Mesenchymal stem cell (in vitro differentiated cells and primary cell): ENCODE data around the gene SLC35B4.

Source experiments
- DNase-seq: peaks from one replicate; pipeline ENCODE4 v3.0.0-alpha.2; 2013
- H2AFZ ChIP-seq: one replicate; pipeline ENCODE4 v1.6.1; 2013; ENCODE audit warnings: low read depth, mild to moderate bottlenecking, control low read depth, inconsistent platforms, low read length, moderate library complexity
- H2AK5ac ChIP-seq: 2 replicates; pipeline ENCODE4 v1.6.1; 2013; ENCODE audit warnings: low read length, moderate library complexity, mild to moderate bottlenecking, inconsistent platforms; ENCODE audit not compliant: severe bottlenecking
- H2BK120ac ChIP-seq: one replicate; pipeline ENCODE4 v1.6.1; 2013; ENCODE audit warnings: low read depth, mild to moderate bottlenecking, inconsistent platforms, low read length, moderate library complexity
- H2BK12ac ChIP-seq, 2 experiments: one replicate each; pipeline ENCODE4 v1.6.1; 2013; ENCODE audit warnings: inconsistent platforms in 2 of 2, low read length in 2 of 2, mild to moderate bottlenecking in 2 of 2, moderate library complexity in 2 of 2, control low read depth in 1 of 2
- H2BK15ac ChIP-seq: one replicate; pipeline ENCODE4 v1.6.1; 2013; ENCODE audit warnings: mild to moderate bottlenecking, low read depth, inconsistent platforms; ENCODE audit not compliant: poor library complexity, severe bottlenecking
- H2BK5ac ChIP-seq: 2 replicates; pipeline ENCODE4 v1.6.1; 2013; ENCODE audit warnings: low read depth, mild to moderate bottlenecking, low read length, control low read depth, inconsistent platforms; ENCODE audit not compliant: poor library complexity, severe bottlenecking
- H3K14ac ChIP-seq, 2 experiments: one replicate each; pipeline ENCODE4 v1.6.1; 2013; ENCODE audit warnings: inconsistent platforms in 2 of 2, low read length in 2 of 2, control low read depth in 1 of 2, mild to moderate bottlenecking in 1 of 2, moderate library complexity in 1 of 2
- H3K18ac ChIP-seq, 2 experiments: one replicate each; pipeline ENCODE4 v1.6.1; 2013; ENCODE audit warnings: inconsistent platforms in 2 of 2, low read length in 2 of 2, control low read depth in 1 of 2, low read depth in 1 of 2, mild to moderate bottlenecking in 1 of 2
- H3K23ac ChIP-seq, 2 experiments: one replicate each; pipeline ENCODE4 v1.6.1; 2013; ENCODE audit warnings: inconsistent platforms in 2 of 2, low read length in 2 of 2, mild to moderate bottlenecking in 2 of 2, moderate library complexity in 2 of 2, control low read depth in 1 of 2
- H3K27ac ChIP-seq: 2 replicates; pipeline ENCODE4 v1.5.1; 2013; ENCODE audit warnings: mild to moderate bottlenecking, moderate library complexity, low read length, control low read depth, inconsistent platforms; ENCODE audit not compliant: poor library complexity, severe bottlenecking
- H3K27me3 ChIP-seq, 2 experiments: 2 replicates each; pipeline versions ENCODE4 v1.6.1 to v1.7.0; 2013; ENCODE audit warnings: low read length in 2 of 2, mild to moderate bottlenecking in 2 of 2, moderate library complexity in 2 of 2, control low read depth in 1 of 2, inconsistent platforms in 1 of 2; ENCODE audit not compliant: control insufficient read depth in 1 of 2, insufficient read depth in 1 of 2
- H3K36me3 ChIP-seq, 2 experiments: 2 replicates each; pipeline versions ENCODE4 v1.6.1 to v1.7.0; 2013; ENCODE audit warnings: low read length in 2 of 2, control low read depth in 1 of 2, inconsistent platforms in 1 of 2, low read depth in 1 of 2, mild to moderate bottlenecking in 1 of 2; ENCODE audit not compliant: insufficient read depth in 2 of 2, control insufficient read depth in 1 of 2
- H3K4ac ChIP-seq, 2 experiments: one replicate each; pipeline ENCODE4 v1.6.1; 2013; ENCODE audit warnings: inconsistent platforms in 2 of 2, low read length in 2 of 2, mild to moderate bottlenecking in 2 of 2, moderate library complexity in 2 of 2, control low read depth in 1 of 2, low read depth in 1 of 2
- H3K4me1 ChIP-seq: 2 replicates; pipeline ENCODE4 v1.6.1; 2013; ENCODE audit warnings: low read depth, low read length, control low read depth; ENCODE audit not compliant: control insufficient read depth, insufficient read depth
- H3K4me2 ChIP-seq: 2 replicates; pipeline ENCODE4 v1.6.1; 2013; ENCODE audit warnings: low read length, mild to moderate bottlenecking, inconsistent platforms; ENCODE audit not compliant: poor library complexity, severe bottlenecking
- H3K4me3 ChIP-seq, 2 experiments: 2 replicates each; pipeline versions ENCODE4 v1.5.1 to v1.7.0; 2013; ENCODE audit warnings: low read length in 2 of 2, mild to moderate bottlenecking in 2 of 2, control low read depth in 1 of 2, low read depth in 1 of 2; ENCODE audit not compliant: insufficient read depth in 1 of 2
- H3K79me1 ChIP-seq: replicated peaks from 2 replicates; pipeline ENCODE4 v1.6.1; 2013; ENCODE audit warnings: mild to moderate bottlenecking, control low read depth, low read length, inconsistent platforms; ENCODE audit not compliant: poor library complexity, severe bottlenecking
- H3K9ac ChIP-seq: 2 replicates; pipeline ENCODE4 v1.7.0; 2013; ENCODE audit warnings: mild to moderate bottlenecking, low read length, moderate library complexity
- H3K9me3 ChIP-seq: 2 replicates; pipeline ENCODE4 v1.7.0; 2013; ENCODE audit warnings: mild to moderate bottlenecking, low read length; ENCODE audit not compliant: control insufficient read depth
- H4K8ac ChIP-seq: one replicate; pipeline ENCODE4 v1.6.1; 2013; ENCODE audit warnings: inconsistent platforms, mild to moderate bottlenecking, low read length, moderate library complexity
- H4K91ac ChIP-seq: one replicate; pipeline ENCODE4 v1.6.1; 2013; ENCODE audit warnings: mild to moderate bottlenecking, low read length, inconsistent platforms
- WGBS: methylation state at CpG from one replicate; pipeline ENCODE4 v1.1.7; 2013; ENCODE audit warnings: mixed read lengths; 5-methylcytosine and 5-hydroxymethylcytosine counted together

The SLC35B4 gene

DNA sequence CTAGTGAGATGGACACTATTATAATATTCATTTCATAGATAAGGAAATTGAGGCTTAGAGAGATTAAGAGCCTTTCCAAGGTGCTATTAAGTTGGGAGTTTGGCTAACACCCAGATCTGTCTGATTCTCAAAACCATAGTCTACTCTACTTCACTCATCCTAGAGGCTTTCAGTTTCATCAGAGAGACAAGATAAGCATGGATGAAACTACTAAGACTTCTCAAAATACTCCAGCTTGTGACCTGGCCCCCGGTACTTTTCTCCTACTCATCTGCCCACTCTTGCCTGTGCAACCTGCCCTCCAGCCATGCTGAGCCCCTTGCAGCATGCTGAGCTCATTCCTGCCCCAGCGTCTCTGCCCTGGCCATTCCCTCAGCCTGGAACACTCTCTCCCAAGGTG, 12.2 kb upstream of the SLC35B4 start:
- WGBS: 50% methylated on average over 2 of the region's 2 CpGs
- Histone ChIP-seq H3K18ac (no peak overlapping the region), H2BK15ac (no peak overlapping the region)

DNA sequence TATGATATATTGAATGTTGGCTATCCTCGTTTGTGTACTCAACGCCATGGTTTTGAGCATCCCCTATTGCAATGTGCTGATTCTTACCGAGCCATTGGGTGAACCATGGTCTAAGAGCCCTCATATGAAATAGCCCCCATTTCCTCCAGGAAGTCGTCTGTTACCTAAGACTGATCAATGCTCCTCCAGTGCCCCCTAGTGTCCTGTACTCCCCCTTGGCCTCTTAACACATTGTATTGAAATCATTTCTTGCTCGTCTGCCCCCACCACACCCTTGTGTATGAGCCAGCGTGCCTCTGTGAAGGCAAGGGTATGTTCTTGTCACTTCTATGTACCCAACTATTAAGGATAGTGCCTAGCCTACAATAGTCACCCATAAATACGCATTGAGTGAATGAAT, 11.2 kb upstream of the SLC35B4 start:
- Histone ChIP-seq H3K4me3 (no peak overlapping the region), H4K8ac (no peak overlapping the region), H3K9me3 (no peaks in the 10 kb centered on the region), H3K23ac (no peak overlapping the region), H3K14ac (no peak overlapping the region), H3K18ac (no peak overlapping the region), H3K27me3 (peaks cover 10 to 14% of the 10 kb centered on the region in 2 experiments), H3K4ac (no peak overlapping the region), H2AK5ac (no peak overlapping the region), H3K4me2 (no peak overlapping the region), H3K36me3 (no peaks in the 10 kb centered on the region), H4K91ac (no peak overlapping the region), H3K9ac (no peak overlapping the region), H3K4me1 (no peaks in the 10 kb centered on the region), H2AFZ (no peak overlapping the region), H2BK120ac (no peak overlapping the region), H2BK15ac (no peak overlapping the region), H3K27ac (no peak overlapping the region), H2BK5ac (no peak overlapping the region), H3K79me1 (no peaks in the 10 kb centered on the region), H2BK12ac (no peak overlapping the region)
- WGBS: 16% methylated on average over 5 of the region's 7 CpGs
- peak; percentile 34 for DNase-seq

More for the DNA sequence above, 12.2 kb upstream of the SLC35B4 start:
- Histone ChIP-seq H3K27me3 (peaks cover 10 to 14% of the 10 kb centered on the region in 2 experiments), H3K4me3 (no peak overlapping the region), H2BK120ac (no peak overlapping the region), H3K9ac (no peak overlapping the region), H2BK12ac (no peak overlapping the region), H4K8ac (no peak overlapping the region), H3K4ac (no peak overlapping the region), H2BK5ac (no peak overlapping the region), H2AK5ac (no peak overlapping the region), H3K9me3 (no peaks in the 10 kb centered on the region), H2AFZ (no peak overlapping the region), H3K27ac (no peak overlapping the region), H4K91ac (no peak overlapping the region), H3K79me1 (no peaks in the 10 kb centered on the region), H3K4me2 (no peak overlapping the region), H3K36me3 (no peaks in the 10 kb centered on the region), H3K4me1 (no peaks in the 10 kb centered on the region), H3K23ac (no peak overlapping the region), H3K14ac (no peak overlapping the region)
- DNase-seq: no peak

DNA sequence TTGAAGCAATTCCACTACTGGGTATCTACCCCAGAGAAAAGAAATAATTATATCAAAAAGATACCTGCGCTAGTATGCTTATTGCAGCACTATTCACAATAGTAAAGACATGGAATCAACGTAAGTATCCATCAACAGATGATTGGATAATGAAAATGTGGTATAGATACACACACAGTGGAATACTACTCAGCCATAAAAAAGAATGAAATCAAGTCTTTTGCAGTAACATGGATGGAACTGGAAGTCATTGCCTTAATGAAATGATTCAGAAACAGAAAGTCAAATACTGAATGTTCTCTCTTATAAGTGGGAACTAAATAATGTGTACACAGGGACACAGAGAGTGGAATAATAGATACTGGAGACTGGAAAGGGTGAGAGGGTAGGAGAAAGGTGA, 7.4 kb upstream of the SLC35B4 start:
- H2BK12ac ChIP-seq: no peak overlapping the region
- H3K4me2 ChIP-seq: no peak overlapping the region
- H3K9ac ChIP-seq: no peak overlapping the region
- no peaks in the 10 kb centered on the region for H3K9me3 ChIP-seq
- H3K36me3 ChIP-seq: no peaks in the 10 kb centered on the region
- no peak overlapping the region for H2BK120ac ChIP-seq
- no CpG with 5 or more reads among the region's 2 CpGs for WGBS
- H3K4me3 ChIP-seq: no peak overlapping the region
- no peak overlapping the region for H3K18ac ChIP-seq
- no peak overlapping the region for H3K4ac ChIP-seq
- no peak overlapping the region for H2BK5ac ChIP-seq
- no peak overlapping the region for H2AFZ ChIP-seq
- DNase-seq: no peak
- no peak overlapping the region for H2BK15ac ChIP-seq
- H3K4me1 ChIP-seq: no peaks in the 10 kb centered on the region
- no peak overlapping the region for H3K23ac ChIP-seq
- H2AK5ac ChIP-seq: no peak overlapping the region
- no peak overlapping the region for H4K91ac ChIP-seq
- H4K8ac ChIP-seq: no peak overlapping the region
- H3K27ac ChIP-seq: no peak overlapping the region
- peaks cover 0 to 6% of the 10 kb centered on the region in 2 experiments for H3K27me3 ChIP-seq
- no peak overlapping the region for H3K14ac ChIP-seq
- no peaks in the 10 kb centered on the region for H3K79me1 ChIP-seq

DNA sequence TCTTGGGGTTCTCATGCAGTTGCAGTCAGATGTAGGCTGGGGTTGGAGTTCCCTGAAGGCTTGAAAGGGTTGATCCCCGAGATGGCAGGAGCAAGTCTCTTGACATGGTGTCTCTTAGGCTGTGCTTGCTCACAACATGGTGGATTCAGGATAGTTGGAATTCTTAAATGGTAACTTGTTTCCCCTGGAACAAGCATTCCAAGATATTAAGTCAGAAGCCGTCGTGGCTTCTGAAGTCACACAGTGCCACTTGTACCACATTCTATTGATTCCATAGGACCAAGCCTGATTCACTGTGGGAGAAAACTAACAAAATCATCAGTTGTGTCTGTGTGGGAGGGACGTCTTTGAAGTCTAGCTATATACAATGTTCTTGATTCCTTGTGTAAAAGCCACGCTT, 3.5 kb upstream of the SLC35B4 start:
- Histone ChIP-seq H3K9ac (no peak overlapping the region), H3K4me3 (no peak overlapping the region), H3K23ac (no peak overlapping the region), H3K14ac (no peak overlapping the region), H3K27ac (no peak overlapping the region), H2BK12ac (no peak overlapping the region), H3K4ac (no peak overlapping the region), H3K18ac (no peak overlapping the region), H4K91ac (no peak overlapping the region), H2AFZ (no peak overlapping the region), H2BK5ac (no peak overlapping the region), H4K8ac (no peak overlapping the region), H3K79me1 (peaks cover 8% of the 10 kb centered on the region), H2AK5ac (no peak overlapping the region), H3K4me1 (peaks cover 1% of the 10 kb centered on the region), H3K4me2 (no peak overlapping the region), H3K27me3 (peaks cover 0 to 4% of the 10 kb centered on the region in 2 experiments), H3K9me3 (no peaks in the 10 kb centered on the region), H3K36me3 (no peaks in the 10 kb centered on the region), H2BK15ac (no peak overlapping the region), H2BK120ac (no peak overlapping the region)
- WGBS: 50% methylated on average over 5 of the region's 5 CpGs
- DNase-seq: no peak
